ENCODE results near the gene AMIGO2.

GRCh38 chr12:47033081-47033480 is 46.7 kb downstream of the AMIGO2 start:
- TF ChIP-seq CTCF (IDR thresholded peaks at IDR 0.05; ENCODE audit: insufficient read depth, low read length, poor library complexity, severe bottlenecking), result no peak
- no peak for TF ChIP-seq EZH2phosphoT487 (conservative IDR thresholded peaks at IDR 0.05; ENCODE audit: low read length)
